Measurements from ENCODE around the gene TSPAN11.

Gene TSPAN11

DNA sequence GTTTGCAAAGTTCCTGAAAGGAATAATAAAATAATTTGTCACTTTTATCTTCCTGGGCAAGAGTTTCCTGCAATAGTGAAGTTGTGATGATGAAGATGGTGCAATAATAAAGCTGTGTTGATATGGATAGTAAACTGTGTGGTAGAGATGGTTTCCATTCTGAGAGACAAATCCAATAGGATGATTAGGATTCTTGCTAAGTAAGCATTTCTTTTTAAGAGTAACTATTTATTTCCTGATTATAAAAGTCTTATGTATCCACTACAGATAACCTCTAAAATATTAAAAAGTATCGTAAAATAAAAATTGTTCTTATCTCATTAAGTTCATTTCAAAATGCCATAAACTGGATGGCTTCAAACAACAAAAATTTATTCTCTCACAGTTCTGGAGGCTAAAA lies 28.7 kb downstream of the TSPAN11 start:
- TF ChIP-seq, protein P1, sequence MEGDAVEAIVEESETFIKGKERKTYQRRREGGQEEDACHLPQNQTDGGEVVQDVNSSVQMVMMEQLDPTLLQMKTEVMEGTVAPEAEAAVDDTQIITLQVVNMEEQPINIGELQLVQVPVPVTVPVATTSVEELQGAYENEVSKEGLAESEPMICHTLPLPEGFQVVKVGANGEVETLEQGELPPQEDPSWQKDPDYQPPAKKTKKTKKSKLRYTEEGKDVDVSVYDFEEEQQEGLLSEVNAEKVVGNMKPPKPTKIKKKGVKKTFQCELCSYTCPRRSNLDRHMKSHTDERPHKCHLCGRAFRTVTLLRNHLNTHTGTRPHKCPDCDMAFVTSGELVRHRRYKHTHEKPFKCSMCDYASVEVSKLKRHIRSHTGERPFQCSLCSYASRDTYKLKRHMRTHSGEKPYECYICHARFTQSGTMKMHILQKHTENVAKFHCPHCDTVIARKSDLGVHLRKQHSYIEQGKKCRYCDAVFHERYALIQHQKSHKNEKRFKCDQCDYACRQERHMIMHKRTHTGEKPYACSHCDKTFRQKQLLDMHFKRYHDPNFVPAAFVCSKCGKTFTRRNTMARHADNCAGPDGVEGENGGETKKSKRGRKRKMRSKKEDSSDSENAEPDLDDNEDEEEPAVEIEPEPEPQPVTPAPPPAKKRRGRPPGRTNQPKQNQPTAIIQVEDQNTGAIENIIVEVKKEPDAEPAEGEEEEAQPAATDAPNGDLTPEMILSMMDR (IDR thresholded peaks at IDR 0.05; ENCODE audit: control insufficient read depth, extremely low read depth, insufficient read depth) = no peak
- no peak overlapping the region for H3K4me3 ChIP-seq (ENCODE audit: low read depth, low read length)
- no peak for DNase-seq (ENCODE audit: low read depth)

- DNase-seq (ENCODE audit: low read depth) = no peak
- H3K4me3 ChIP-seq (ENCODE audit: low read depth, low read length) = no peak overlapping the region
- TF ChIP-seq, protein P1 (IDR thresholded peaks at IDR 0.05; ENCODE audit: control insufficient read depth, extremely low read depth, insufficient read depth) = no peak
Measured at GRCh38 chr12:30959110-30959710, 32.7 kb downstream of the TSPAN11 start.

GRCh38 chr12:30959778-30960177 lies 33.2 kb downstream of the TSPAN11 start:
- no peak for DNase-seq (ENCODE audit: low read depth)
- no peak overlapping the region for H3K4me3 ChIP-seq (ENCODE audit: low read depth, low read length)
- TF ChIP-seq, protein P1 (IDR thresholded peaks at IDR 0.05; ENCODE audit: control insufficient read depth, extremely low read depth, insufficient read depth) = no peak

- TF ChIP-seq, protein P1 (IDR thresholded peaks at IDR 0.05; ENCODE audit: control insufficient read depth, extremely low read depth, insufficient read depth) = no peak
- DNase-seq (ENCODE audit: low read depth) = no peak
- H3K4me3 ChIP-seq (ENCODE audit: low read depth, low read length) = no peak overlapping the region
Measured at GRCh38 chr12:30961030-30961429, 34.5 kb downstream of the TSPAN11 start.

- TF ChIP-seq, protein P1 (IDR thresholded peaks at IDR 0.05; ENCODE audit: control insufficient read depth, extremely low read depth, insufficient read depth) = no peak
- no peak for DNase-seq (ENCODE audit: low read depth)
- H3K4me3 ChIP-seq (ENCODE audit: low read depth, low read length) = no peak overlapping the region
Measured at GRCh38 chr12:30962047-30962446, 35.5 kb downstream of the TSPAN11 start.

- TF ChIP-seq, protein P1 (IDR thresholded peaks at IDR 0.05; ENCODE audit: control insufficient read depth, extremely low read depth, insufficient read depth) = no peak
- DNase-seq (ENCODE audit: low read depth) = no peak
- H3K4me3 ChIP-seq (ENCODE audit: low read depth, low read length) = no peak overlapping the region
Measured at GRCh38 chr12:30963709-30964564, 37.4 kb downstream of the TSPAN11 start.

All from LNCaP clone FGC (cell line).